ENCODE results near the gene NPFFR1.

NPFFR1 gene

DNA sequence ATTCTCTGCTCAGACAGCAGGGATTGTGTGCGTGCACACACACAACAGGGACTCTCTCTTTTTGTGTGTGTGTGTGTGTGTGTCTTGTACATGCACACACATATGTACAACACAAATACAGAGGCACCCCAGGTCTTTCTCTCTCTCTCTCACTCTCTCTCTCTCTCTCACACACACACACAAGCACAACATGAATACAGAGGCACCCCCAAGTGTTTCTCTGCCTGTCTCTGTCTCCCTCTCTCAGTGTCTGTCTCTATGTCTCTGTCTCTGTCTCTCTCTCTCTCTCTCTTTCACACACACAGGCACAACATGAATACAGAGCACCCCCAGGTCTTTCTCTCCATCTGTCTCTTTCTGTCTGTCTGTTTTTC lies 746 bp downstream of the NPFFR1 start:
- TF ChIP-seq, protein P1, sequence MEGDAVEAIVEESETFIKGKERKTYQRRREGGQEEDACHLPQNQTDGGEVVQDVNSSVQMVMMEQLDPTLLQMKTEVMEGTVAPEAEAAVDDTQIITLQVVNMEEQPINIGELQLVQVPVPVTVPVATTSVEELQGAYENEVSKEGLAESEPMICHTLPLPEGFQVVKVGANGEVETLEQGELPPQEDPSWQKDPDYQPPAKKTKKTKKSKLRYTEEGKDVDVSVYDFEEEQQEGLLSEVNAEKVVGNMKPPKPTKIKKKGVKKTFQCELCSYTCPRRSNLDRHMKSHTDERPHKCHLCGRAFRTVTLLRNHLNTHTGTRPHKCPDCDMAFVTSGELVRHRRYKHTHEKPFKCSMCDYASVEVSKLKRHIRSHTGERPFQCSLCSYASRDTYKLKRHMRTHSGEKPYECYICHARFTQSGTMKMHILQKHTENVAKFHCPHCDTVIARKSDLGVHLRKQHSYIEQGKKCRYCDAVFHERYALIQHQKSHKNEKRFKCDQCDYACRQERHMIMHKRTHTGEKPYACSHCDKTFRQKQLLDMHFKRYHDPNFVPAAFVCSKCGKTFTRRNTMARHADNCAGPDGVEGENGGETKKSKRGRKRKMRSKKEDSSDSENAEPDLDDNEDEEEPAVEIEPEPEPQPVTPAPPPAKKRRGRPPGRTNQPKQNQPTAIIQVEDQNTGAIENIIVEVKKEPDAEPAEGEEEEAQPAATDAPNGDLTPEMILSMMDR (conservative IDR thresholded peaks at IDR 0.05; ENCODE audit: control insufficient read depth, insufficient read depth, low read depth, low read length): no peak
- H3K4me3 ChIP-seq (ENCODE audit: control insufficient read depth, low read depth, low read length): no peak overlapping the region
- no peak for DNase-seq (ENCODE audit: low read depth)

DNA sequence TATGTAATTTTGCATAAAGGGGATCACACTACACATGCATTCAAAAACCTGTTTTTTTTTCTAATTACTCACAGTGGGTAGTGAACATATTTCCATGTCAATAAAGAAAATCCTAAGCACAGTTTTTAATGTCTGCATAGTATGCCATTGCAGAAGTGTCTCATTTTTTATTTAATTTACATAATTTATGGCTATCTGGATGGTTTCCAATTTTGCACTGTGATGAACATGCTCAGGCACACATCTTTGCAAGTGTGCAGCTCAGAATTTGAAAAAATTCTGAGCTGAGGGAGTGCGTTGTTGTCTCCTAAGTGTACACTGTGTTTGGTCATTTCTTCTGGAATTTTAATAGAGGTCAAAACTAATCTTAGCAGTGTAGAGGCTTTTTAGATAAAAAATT lies 2.2 kb downstream of the NPFFR1 start:
- TF ChIP-seq, protein P1 (conservative IDR thresholded peaks at IDR 0.05; ENCODE audit: control insufficient read depth, insufficient read depth, low read depth, low read length): no peak
- no peak for DNase-seq (ENCODE audit: low read depth)
- no peak overlapping the region for H3K4me3 ChIP-seq (ENCODE audit: control insufficient read depth, low read depth, low read length)

DNA sequence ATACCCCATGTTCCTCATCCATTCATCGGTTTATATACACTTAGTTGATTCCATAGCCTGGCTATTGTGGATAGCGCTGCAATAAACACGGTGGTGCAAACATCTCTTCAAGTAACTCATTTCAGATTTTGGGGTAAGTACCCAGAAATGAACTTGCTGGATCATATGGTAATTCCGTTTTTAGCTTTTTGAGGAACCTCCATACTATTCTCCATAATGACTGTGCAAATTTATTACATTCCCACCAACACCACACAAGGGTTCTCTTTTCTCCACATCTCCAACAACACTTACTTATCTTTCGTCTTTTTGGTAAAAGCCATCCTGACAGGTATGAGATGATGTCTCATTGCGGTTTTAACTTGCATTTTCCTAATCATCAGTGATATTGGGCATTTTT lies 3.7 kb downstream of the NPFFR1 start:
- H3K4me3 ChIP-seq (ENCODE audit: control insufficient read depth, low read depth, low read length): no peak overlapping the region
- DNase-seq (ENCODE audit: low read depth): no peak
- TF ChIP-seq, protein P1 (conservative IDR thresholded peaks at IDR 0.05; ENCODE audit: control insufficient read depth, insufficient read depth, low read depth, low read length): no peak

DNA sequence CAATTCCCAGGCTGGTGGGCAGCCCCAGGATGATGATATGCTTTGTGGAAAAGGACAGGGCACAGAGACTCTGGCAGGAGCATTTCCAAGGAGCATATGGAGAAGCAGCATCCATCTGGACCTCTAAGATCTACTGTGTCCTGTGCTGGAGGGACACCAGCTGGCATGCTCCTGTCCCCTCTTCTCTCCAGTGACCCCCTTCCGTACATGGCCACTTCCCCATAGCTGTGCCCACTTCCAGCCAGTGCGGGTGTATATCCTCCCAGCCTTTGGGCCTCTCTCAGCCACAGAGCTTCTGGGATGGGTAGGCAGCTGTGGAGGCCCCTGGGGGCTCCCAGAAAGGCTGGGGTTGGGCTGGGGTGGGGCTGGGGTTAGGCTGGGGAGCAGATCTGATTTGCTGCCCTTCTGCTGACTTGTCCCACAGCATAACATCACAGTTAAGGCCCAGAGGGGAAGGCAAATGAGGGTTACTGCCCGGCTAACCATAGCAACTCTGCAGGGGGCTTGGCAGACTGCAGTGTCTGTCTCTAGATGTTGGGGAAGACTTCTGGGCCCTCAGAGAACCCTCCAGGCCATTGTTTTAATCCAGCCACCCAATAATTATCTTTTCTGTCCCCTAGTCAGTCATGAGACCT lies 6.3 kb downstream of the NPFFR1 start:
- no peak overlapping the region for H3K4me3 ChIP-seq (ENCODE audit: control insufficient read depth, low read depth, low read length)
- TF ChIP-seq, protein P1 (conservative IDR thresholded peaks at IDR 0.05; ENCODE audit: control insufficient read depth, insufficient read depth, low read depth, low read length): no peak
- DNase-seq (ENCODE audit: low read depth): no peak

DNA sequence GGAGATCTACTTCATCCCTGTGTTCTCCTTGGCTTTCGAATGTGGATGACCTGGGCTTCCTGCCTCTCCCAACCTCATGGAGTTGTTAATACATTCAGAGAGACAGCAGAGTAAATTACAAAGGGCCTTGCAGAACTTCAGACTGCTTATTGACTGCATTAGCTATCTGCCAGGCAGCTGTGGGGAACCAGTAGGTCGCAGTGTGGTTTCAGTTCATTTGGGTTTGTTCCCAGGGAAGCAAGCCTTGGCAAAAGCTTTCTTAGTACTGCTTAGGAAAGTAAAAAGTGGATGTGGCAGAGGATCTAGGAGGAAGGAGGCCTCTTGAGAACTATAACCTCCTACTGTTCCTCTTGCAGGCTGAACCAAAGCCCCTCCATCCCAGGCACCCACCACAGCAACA lies 9.2 kb downstream of the NPFFR1 start:
- peak; percentile 81 for DNase-seq (ENCODE audit: low read depth)
- TF ChIP-seq, protein P1 (conservative IDR thresholded peaks at IDR 0.05; ENCODE audit: control insufficient read depth, insufficient read depth, low read depth, low read length): peak; percentile 20
- H3K4me3 ChIP-seq (ENCODE audit: control insufficient read depth, low read depth, low read length): no peak overlapping the region

DNA sequence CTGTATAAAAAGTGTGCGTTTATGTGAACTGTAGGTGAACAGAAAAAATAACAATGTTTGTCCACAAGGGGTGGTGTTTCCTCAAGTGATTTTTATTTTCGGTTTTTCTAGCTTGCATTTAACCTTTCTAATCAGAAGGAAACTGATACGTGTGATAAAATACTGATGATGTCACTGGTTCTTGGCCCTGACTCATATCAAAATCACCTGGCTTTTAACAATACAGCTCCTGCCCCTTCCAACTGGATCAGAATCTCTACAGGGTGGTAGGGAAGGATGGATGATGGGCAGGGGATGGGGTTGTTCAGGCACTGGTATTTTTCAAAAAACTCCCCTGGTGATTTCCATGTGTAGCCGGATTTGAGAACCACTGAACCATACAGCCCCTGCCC lies 10.9 kb downstream of the NPFFR1 start:
- TF ChIP-seq, protein P1 (conservative IDR thresholded peaks at IDR 0.05; ENCODE audit: control insufficient read depth, insufficient read depth, low read depth, low read length): peak; percentile 60
- H3K4me3 ChIP-seq (ENCODE audit: control insufficient read depth, low read depth, low read length): no peak overlapping the region
- peak; percentile 50 for DNase-seq (ENCODE audit: low read depth)

All from fibroblast of mammary gland (primary cell).